Astrocyte (in vitro differentiated cells and primary cell): ENCODE results near the gene AP3B1.

ENCODE experiments used
- CTCF ChIP-seq: IDR thresholded peaks from 2 replicates; pipeline ENCODE4 v1.5.1; 2011; ENCODE audit warnings: low read depth, mild to moderate bottlenecking, inconsistent platforms, low read length, moderate library complexity; ENCODE audit not compliant: insufficient read depth
- EZH2 ChIP-seq: IDR thresholded peaks from 2 replicates; pipeline ENCODE4 v1.6.1; 2012; ENCODE audit warnings: mild to moderate bottlenecking, low read length, inconsistent platforms; ENCODE audit not compliant: insufficient read depth

- no peak for TF ChIP-seq CTCF
- no peak for TF ChIP-seq EZH2
These were observed 90.3 kb downstream of the AP3B1 start for GRCh38 chr5:78204241-78204640.
